GM12875 (cell line): ENCODE results near the gene MICAL3.

Source experiments
- H3K4me3 ChIP-seq: one replicate; pipeline ENCODE4 v1.5.1; 2011; ENCODE audit warnings: low read depth, low read length, control low read depth
- CTCF ChIP-seq: IDR thresholded peaks from 2 replicates; pipeline ENCODE4 v1.5.1; 2011; ENCODE audit warnings: low read depth, mild to moderate bottlenecking, control low read depth, inconsistent platforms, low read length, moderate library complexity, borderline replicate concordance; ENCODE audit not compliant: insufficient read depth

The MICAL3 gene

GRCh38 chr22:17831501-17832251 is 192.7 kb downstream of the MICAL3 start:
- no peak for TF ChIP-seq CTCF
- no peak overlapping the region for H3K4me3 ChIP-seq

- no peak overlapping the region for H3K4me3 ChIP-seq
- peak; percentile 99 for TF ChIP-seq CTCF
These were observed 194.1 kb downstream of the MICAL3 start for GRCh38 chr22:17830043-17830961.

GRCh38 chr22:17829695-17830042 is 194.7 kb downstream of the MICAL3 start:
- TF ChIP-seq CTCF, result no peak
- H3K4me3 ChIP-seq, result no peak overlapping the region

GRCh38 chr22:17828502-17829080 is 195.8 kb downstream of the MICAL3 start:
- H3K4me3 ChIP-seq, result no peak overlapping the region
- no peak for TF ChIP-seq CTCF

- no peak for TF ChIP-seq CTCF
- no peak overlapping the region for H3K4me3 ChIP-seq
These were observed 196.9 kb downstream of the MICAL3 start for GRCh38 chr22:17827466-17827865.

GRCh38 chr22:17825876-17826550 is 198.3 kb downstream of the MICAL3 start:
- H3K4me3 ChIP-seq, result no peak overlapping the region
- no peak for TF ChIP-seq CTCF
